Fibroblast of lung (primary cell): ENCODE data around the gene BMP6.

Source experiments
- EZH2 ChIP-seq: IDR thresholded peaks from 2 replicates; pipeline ENCODE4 v1.5.1; 2012; ENCODE audit warnings: low read length, control low read depth, mild to moderate bottlenecking; ENCODE audit errors: missing control alignments
- TF ChIP-seq, protein P1 (sequence below), 2 donors: IDR thresholded peaks in 1 of 2; conservative IDR thresholded peaks in 1 of 2; 1 replicate in 1 of 2; 2 replicates in 1 of 2; pipeline ENCODE4 v1.5.1; 2011 to 2012; ENCODE audit warnings: low read length in 2 of 2, control low read depth in 1 of 2, inconsistent platforms in 1 of 2, low read depth in 1 of 2, mild to moderate bottlenecking in 1 of 2

DNA sequence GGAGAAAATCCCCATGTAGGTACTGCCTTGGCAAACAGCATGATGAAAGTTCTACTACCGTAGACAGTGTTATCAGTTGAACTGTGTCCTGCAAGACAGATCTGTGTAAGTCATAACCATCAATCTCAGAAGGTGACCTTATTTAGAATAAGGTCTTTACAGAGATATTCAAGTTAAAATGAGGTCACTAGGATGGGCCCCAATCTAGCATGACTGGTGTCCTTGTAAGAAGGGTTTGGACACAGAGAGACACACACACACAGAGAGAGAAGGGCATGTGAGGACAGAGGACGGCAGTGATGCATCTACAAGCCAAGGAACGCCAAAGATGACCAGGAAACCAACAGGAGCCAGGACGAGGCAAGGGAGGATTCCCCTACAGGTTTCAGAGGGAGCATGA is 175.9 kb downstream of the BMP6 start:
- TF ChIP-seq, protein P1, sequence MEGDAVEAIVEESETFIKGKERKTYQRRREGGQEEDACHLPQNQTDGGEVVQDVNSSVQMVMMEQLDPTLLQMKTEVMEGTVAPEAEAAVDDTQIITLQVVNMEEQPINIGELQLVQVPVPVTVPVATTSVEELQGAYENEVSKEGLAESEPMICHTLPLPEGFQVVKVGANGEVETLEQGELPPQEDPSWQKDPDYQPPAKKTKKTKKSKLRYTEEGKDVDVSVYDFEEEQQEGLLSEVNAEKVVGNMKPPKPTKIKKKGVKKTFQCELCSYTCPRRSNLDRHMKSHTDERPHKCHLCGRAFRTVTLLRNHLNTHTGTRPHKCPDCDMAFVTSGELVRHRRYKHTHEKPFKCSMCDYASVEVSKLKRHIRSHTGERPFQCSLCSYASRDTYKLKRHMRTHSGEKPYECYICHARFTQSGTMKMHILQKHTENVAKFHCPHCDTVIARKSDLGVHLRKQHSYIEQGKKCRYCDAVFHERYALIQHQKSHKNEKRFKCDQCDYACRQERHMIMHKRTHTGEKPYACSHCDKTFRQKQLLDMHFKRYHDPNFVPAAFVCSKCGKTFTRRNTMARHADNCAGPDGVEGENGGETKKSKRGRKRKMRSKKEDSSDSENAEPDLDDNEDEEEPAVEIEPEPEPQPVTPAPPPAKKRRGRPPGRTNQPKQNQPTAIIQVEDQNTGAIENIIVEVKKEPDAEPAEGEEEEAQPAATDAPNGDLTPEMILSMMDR (conservative IDR thresholded peaks at IDR 0.05 in 1 of 2, IDR thresholded peaks at IDR 0.05 in 1 of 2; ENCODE audit: low read depth in 1 of 2, low read length in 2 of 2), result no peak
- TF ChIP-seq EZH2, result no peak
